HL-60/S4 treated with retinoic acid at 250 ng/mL for 4 days and 3 days (cell line): Measurements from ENCODE around the gene EGFL7.

Source experiments
- in situ Hi-C: fragments of 300-500 bp; cut with MboI; formaldehyde crosslinking; loops from 2 replicates; pipeline ENCODE4 v1.7.0; 2022; ENCODE audit warnings: low sequenced_read_pairs

Gene EGFL7

DNA sequence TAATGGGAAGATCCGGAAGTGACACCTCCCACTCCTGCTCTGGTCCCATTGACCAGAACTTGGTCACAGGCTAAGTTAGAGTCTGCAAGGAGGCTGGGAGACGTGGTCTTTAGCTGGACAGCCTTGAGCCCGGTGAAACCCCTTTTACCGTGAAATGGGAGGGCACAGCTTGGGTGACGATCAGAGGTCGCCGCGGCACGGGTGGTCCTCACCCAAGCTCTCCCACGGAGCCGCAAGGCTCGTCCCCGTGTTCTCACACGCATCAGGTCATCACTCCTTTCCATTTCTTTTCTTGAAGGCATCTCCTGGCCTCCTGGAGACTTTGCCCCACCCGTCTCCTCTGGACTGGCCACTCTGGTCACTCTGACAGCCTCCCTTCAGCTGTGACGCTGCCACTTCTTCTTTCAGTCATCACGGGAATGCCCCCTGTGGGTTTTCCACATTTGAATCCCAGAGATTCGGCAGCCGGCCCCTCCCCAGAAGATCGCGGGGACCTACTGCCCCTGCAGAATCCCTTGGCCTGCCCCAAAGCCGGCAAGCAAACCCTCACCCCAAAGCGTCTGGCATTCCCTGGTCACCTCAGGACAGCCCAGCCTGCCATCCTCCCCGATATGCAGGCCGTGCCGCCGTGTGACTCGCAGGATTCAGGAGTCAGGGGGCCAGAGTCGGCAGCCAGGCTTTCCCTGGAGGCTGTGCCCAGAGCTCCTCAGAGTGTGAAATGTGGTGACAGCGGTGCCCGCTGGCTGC is 18.9 kb upstream of the EGFL7 start:
- in situ Hi-C loops: no loop called here

- in situ Hi-C loops: no loop called here
These were observed 18.4 kb upstream of the EGFL7 start for GRCh38 chr9:136644343-136644592.

DNA sequence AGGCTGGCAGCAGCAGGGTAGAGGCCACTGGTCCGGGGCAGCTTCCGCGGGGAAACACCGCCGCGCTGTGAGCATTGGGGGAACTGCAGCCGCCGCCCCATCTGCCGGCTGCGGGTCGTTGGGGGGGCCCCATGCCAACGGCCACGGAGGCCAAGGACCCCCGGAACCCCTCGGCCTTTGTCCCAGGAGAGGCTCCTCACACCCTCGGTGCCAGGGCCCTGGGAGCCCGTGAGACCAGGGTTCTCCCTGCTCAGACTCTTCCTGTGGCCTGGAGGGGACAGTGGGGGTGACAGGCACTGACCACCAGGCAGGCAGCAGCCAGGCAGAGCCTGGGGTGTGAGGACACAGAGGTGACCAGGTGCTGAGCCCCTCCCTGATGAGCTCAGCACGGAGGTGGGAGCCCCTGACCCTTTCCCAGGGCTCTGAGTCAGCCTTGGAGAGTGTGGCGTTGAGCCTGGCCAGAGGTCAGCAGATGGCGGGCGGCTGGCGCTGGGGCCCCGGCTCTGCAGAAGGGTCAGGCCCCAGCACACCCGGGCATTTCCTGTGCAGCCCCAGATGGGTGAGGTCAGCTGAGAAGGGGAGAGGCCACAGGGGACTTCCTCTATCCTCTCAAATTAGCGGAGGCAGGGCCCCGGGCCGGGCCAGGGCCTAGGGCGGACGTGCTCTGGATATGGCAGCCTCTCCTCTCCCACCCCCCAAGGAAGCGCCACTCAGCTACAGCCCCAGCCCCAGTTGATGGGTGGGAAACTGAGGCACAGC is 17.9 kb upstream of the EGFL7 start:
- in situ Hi-C loops: no loop called here

DNA sequence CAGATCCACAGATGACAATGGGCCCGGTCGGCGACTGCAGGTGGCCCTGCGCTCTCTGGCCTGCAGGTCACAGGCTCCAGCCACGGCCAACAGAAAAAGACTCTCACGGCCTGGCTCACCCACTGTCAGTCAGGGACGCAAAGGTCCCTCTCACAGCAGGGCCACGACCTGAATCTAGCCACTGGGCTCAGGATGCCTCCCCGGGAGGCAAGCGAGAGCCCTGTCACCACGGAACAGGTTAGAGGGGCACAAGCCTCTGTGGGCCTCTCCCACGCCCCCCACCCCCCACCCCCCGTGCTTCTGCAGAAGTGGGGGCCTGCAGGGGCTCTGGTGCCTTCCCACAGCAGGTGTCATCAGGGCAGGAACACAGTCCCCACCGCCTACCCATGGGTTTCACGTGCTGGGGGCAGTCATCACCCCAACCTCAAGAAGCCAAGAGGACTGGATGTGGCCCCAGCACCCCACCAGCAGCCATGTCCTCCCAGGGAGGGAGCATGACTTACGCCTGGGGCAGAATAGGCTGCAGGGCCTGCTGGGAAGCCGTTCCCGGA is 17.3 kb upstream of the EGFL7 start:
- in situ Hi-C loops: no loop called here

- in situ Hi-C loops: no loop called here
These were observed 16.6 kb upstream of the EGFL7 start for GRCh38 chr9:136645903-136646754.

GRCh38 chr9:136646827-136647711 is 15.6 kb upstream of the EGFL7 start:
- in situ Hi-C loops: no loop called here

DNA sequence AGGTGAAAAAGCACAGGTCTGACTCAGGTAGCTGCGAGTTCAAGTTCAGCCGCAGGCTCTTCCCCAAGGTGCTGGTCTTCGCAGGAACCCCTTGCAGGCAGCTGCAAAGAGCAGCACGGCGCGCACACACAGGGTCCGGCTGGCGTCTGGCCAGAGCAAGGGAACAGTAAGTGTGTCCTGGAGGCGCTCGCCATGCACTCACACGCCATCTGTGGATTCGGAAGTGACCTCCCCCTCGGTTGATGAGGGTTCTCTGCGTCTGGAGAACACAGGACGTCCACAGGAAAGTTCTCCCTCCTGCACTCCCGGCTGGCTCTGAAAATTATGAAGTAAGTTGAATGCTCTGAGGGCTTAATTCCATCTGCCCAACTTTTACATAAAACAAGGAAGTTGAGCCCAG is 14.0 kb upstream of the EGFL7 start:
- in situ Hi-C loops: no loop called here

DNA sequence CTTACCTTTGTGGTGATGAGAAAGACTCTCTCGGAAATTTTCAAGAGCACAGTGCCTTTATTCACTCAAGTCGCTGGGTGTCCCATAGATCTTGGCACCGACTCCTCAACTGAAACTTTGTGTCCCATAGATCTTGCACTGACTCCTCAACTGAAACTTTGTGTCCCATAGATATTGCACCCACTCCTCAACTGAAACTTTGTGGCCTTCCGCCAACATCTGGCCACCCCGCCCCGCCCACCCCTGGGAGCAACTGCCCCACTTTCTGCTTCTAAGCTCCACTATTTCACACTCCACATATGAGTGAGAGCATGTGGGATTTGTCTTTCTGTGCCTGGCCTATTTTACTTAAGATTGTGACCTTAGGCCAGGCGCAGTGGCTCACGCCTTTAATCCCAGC is 12.7 kb upstream of the EGFL7 start:
- in situ Hi-C loops: no loop called here

DNA sequence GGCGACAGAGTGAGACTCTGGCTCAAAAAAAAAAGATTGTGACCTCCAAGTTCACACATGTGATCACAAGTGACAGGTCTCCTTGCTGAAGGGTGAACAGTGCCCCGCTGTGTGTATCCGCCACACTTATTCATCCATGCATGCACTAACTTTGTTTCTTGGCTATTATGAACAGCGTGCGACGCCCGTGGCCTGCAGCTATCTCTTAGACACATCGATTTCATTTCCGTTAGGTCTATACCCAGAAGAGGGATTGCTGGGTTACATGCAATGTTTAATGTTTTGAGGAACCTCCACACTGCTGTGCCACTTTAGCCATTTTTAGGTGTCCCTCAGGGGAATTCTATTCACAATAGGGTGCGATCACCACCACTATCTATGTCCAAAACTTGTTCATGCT is 12.1 kb upstream of the EGFL7 start:
- in situ Hi-C loops: no loop called here

DNA sequence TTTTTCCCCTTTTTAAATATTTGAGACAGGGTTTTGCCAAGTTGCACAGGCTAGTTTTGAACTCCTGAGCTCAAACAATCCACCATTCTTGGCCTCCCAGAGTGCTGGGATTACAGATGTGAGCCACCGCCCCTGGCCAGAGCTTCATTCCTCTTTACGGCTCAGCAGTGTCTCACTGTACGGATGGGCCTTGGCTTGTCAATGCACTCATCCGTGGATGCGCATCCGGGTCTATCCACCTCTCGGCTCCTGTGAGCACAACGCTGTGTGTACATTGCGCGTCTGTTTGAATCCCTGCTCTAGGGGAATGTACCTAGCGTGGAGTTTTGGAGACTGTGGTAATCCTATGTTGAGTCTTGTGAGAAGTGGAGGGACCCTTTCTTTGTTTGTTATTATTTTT is 10.9 kb upstream of the EGFL7 start:
- in situ Hi-C loops: no loop called here

- in situ Hi-C loops: no loop called here
These were observed 9.2 kb upstream of the EGFL7 start for GRCh38 chr9:136653323-136654079.

- in situ Hi-C loops: no loop called here
These were observed 7.7 kb upstream of the EGFL7 start for GRCh38 chr9:136654820-136655535.

- in situ Hi-C loops: no loop called here
These were observed 7.1 kb upstream of the EGFL7 start for GRCh38 chr9:136655536-136656182.

GRCh38 chr9:136656183-136656738 is 6.5 kb upstream of the EGFL7 start:
- in situ Hi-C loops: no loop called here

- in situ Hi-C loops: no loop called here
These were observed 5.7 kb upstream of the EGFL7 start for GRCh38 chr9:136656795-136657611.

GRCh38 chr9:136657974-136658848 is 4.5 kb upstream of the EGFL7 start:
- in situ Hi-C loops: no loop called here
